ENCODE measurements around the gene TSPAN17. TPM values are rescaled to one million over a fixed set of nuclear protein-coding genes. Genes with fewer than 3 reads are reported as not detected.

Gene TSPAN17
- total and polyA plus RNA-seq, 9 of the 15 experiments (the other 6 are each of a cell fraction or from before 2014, with no cell fraction given) = 0.73 to 58.3 (median 34.5) TPM

GRCh38 chr5:176647030-176647842 is at the start of gene TSPAN17 (continued):
- TF ChIP-seq ZNF407 (IDR thresholded peaks at IDR 0.05; ENCODE audit: low read depth) (no peak), ZHX1 (conservative IDR thresholded peaks at IDR 0.05; ENCODE audit: low read length) (no peak), KHSRP (IDR thresholded peaks at IDR 0.05) (no peak), DEAF1 (CRISPR knock-in tag; IDR thresholded peaks at IDR 0.05) (no peak; the same call in 1 of the 2 replicates), SFPQ (IDR thresholded peaks at IDR 0.05; ENCODE audit: low read depth, low read length) (no peak), WHSC1 (IDR thresholded peaks at IDR 0.05; ENCODE audit: low read length) (no peak), ZNF175 (CRISPR knock-in tag; IDR thresholded peaks at IDR 0.05; ENCODE audit: low read depth) (no peak), GTF2F1 (IDR thresholded peaks at IDR 0.05; ENCODE audit: low read depth, low read length) (0 out of 2 replicates have a peak, but pooled peaks have one; percentile 37), L3MBTL2 (IDR thresholded peaks at IDR 0.05) (0 out of 2 replicates have a peak, but pooled peaks have one; percentile 43), ATF4 (CRISPR knock-in tag; IDR thresholded peaks at IDR 0.05) (0 out of 2 replicates have a peak, but pooled peaks have one; percentile 38)
